Neuronal stem cell (in vitro differentiated cells): ENCODE measurements around the gene CSF1R.
"Not testable (repeated sequence)": the region's sequence is repeated elsewhere in the genome, so short reads cannot be mapped to it uniquely, and the experiment has no call there.

ENCODE experiments used
- DNase-seq: peaks from one replicate; pipeline ENCODE4 v3.0.0-alpha.2; 2013; ENCODE audit warnings: low spot score
- H2AFZ ChIP-seq: one replicate; pipeline ENCODE4 v1.6.1; 2013; ENCODE audit warnings: mild to moderate bottlenecking, low read length, inconsistent platforms
- H2AK5ac ChIP-seq: 2 replicates; pipeline ENCODE4 v1.6.1; 2013; ENCODE audit warnings: low read depth, mild to moderate bottlenecking, inconsistent platforms, low read length, moderate library complexity, mixed read lengths
- H2BK120ac ChIP-seq: 2 replicates; pipeline ENCODE4 v1.6.1; 2013; ENCODE audit warnings: low read depth, mild to moderate bottlenecking, inconsistent platforms, low read length, moderate library complexity, mixed read lengths
- H2BK12ac ChIP-seq: one replicate; pipeline ENCODE4 v1.6.1; 2013; ENCODE audit warnings: low read length, inconsistent platforms
- H2BK15ac ChIP-seq: 2 replicates; pipeline ENCODE4 v1.6.1; 2013; ENCODE audit warnings: mild to moderate bottlenecking, low read length, inconsistent platforms, mixed read lengths
- H2BK5ac ChIP-seq: one replicate; pipeline ENCODE4 v1.6.1; 2013; ENCODE audit warnings: inconsistent platforms, mild to moderate bottlenecking, low read length, moderate library complexity
- H3K14ac ChIP-seq: one replicate; pipeline ENCODE4 v1.6.1; 2013; ENCODE audit warnings: low read length, inconsistent platforms
- H3K18ac ChIP-seq: 2 replicates; pipeline ENCODE4 v1.6.1; 2013; ENCODE audit warnings: low read length, inconsistent platforms
- H3K23ac ChIP-seq: 2 replicates; pipeline ENCODE4 v1.6.1; 2013; ENCODE audit warnings: low read depth, mild to moderate bottlenecking, mixed read lengths, low read length, inconsistent platforms; ENCODE audit not compliant: poor library complexity
- H3K27ac ChIP-seq: replicated peaks from 3 replicates; pipeline ENCODE4 v1.5.1; 2013; ENCODE audit warnings: low read length, inconsistent platforms
- H3K27me3 ChIP-seq, 3 experiments: 2 replicates each; pipeline ENCODE4 v1.6.1; 2013; ENCODE audit warnings: low read length in 3 of 3, mild to moderate bottlenecking in 2 of 3, inconsistent platforms in 1 of 3, low read depth in 1 of 3, mixed read lengths in 1 of 3, moderate library complexity in 1 of 3; ENCODE audit not compliant: control insufficient read depth in 3 of 3, insufficient read depth in 3 of 3
- H3K36me3 ChIP-seq, 2 donors: replicated peaks in 1 of 2; 2 replicates each; pipeline ENCODE4 v1.6.1; 2013; ENCODE audit warnings: low read length in 2 of 2; ENCODE audit not compliant: control insufficient read depth in 2 of 2, insufficient read depth in 2 of 2
- H3K4ac ChIP-seq: 2 replicates; pipeline ENCODE4 v1.6.1; 2013; ENCODE audit warnings: inconsistent platforms, mild to moderate bottlenecking, low read length, moderate library complexity
- H3K4me1 ChIP-seq, 2 donors: 1 replicate in 1 of 2; 2 replicates in 1 of 2; pipeline ENCODE4 v1.6.1; 2013; ENCODE audit warnings: low read length in 2 of 2, low read depth in 1 of 2; ENCODE audit not compliant: control insufficient read depth in 2 of 2, insufficient read depth in 1 of 2
- H3K4me2 ChIP-seq: one replicate; pipeline ENCODE4 v1.6.1; 2013; ENCODE audit warnings: mild to moderate bottlenecking, low read length, inconsistent platforms; ENCODE audit not compliant: insufficient read depth, poor library complexity, severe bottlenecking
- H3K4me3 ChIP-seq, 2 donors: 2 replicates each; pipeline ENCODE4 v1.5.1; 2013; ENCODE audit warnings: low read length in 2 of 2, mild to moderate bottlenecking in 2 of 2, inconsistent platforms in 1 of 2, moderate library complexity in 1 of 2
- H3K79me1 ChIP-seq: one replicate; pipeline ENCODE4 v1.6.1; 2013; ENCODE audit warnings: low read depth, mild to moderate bottlenecking, inconsistent platforms, low read length, moderate library complexity
- H3K9ac ChIP-seq: one replicate; pipeline ENCODE4 v1.6.1; 2013; ENCODE audit warnings: mild to moderate bottlenecking, low read depth, low read length, inconsistent platforms; ENCODE audit not compliant: poor library complexity
- H3K9me3 ChIP-seq, 2 donors: replicated peaks in 1 of 2; 2 replicates each; pipeline versions ENCODE3 to v1.6.1; 2013; ENCODE audit warnings: low read length in 2 of 2, mild to moderate bottlenecking in 2 of 2, inconsistent platforms in 1 of 2, low read depth in 1 of 2, mixed read lengths in 1 of 2, moderate library complexity in 1 of 2; ENCODE audit not compliant: control insufficient read depth in 2 of 2, insufficient read depth in 1 of 2
- H4K8ac ChIP-seq: one replicate; pipeline ENCODE4 v1.6.1; 2013; ENCODE audit warnings: low read depth, mild to moderate bottlenecking, inconsistent platforms, low read length, moderate library complexity
- H4K91ac ChIP-seq: one replicate; pipeline ENCODE4 v1.6.1; 2013; ENCODE audit warnings: low read length, low read depth, mild to moderate bottlenecking, inconsistent platforms; ENCODE audit not compliant: poor library complexity
- WGBS, 2 donors: extraction: QIAGEN DNeasy Blood & Tissue Kit; methylation state at CpG; one replicate each; pipeline ENCODE4 v1.1.7; 2013; ENCODE audit warnings: missing lambda C conversion rate in 2 of 2, mixed read lengths in 1 of 2; ENCODE audit not compliant: insufficient read length in 2 of 2, insufficient replicate concordance in 1 of 2; ENCODE audit errors: extremely low coverage in 2 of 2; 5-methylcytosine and 5-hydroxymethylcytosine counted together

Gene CSF1R

GRCh38 chr5:150097152-150097551, 10.8 kb upstream of the CSF1R start:
- no peak overlapping the region for H3K4me3 ChIP-seq
- DNase-seq = no peak
- no peak overlapping the region for H3K27ac ChIP-seq
- no peak overlapping the region for H3K9ac ChIP-seq
- no peak overlapping the region for H2AFZ ChIP-seq
- H3K4me1 ChIP-seq = no peaks in the 10 kb centered on the region
- H3K36me3 ChIP-seq = no peaks in the 10 kb centered on the region
- H3K4me2 ChIP-seq = no peak overlapping the region
- no peak overlapping the region for H3K18ac ChIP-seq
- no peak overlapping the region for H2BK5ac ChIP-seq
- H3K4ac ChIP-seq = no peak overlapping the region
- no peak overlapping the region for H2AK5ac ChIP-seq
- peaks cover 0 to 2% of the 10 kb centered on the region in 2 donors for H3K9me3 ChIP-seq
- peaks cover 0 to 7% (median 1%) of the 10 kb centered on the region in 3 experiments for H3K27me3 ChIP-seq
- no peak overlapping the region for H2BK12ac ChIP-seq
- H3K79me1 ChIP-seq = no peaks in the 10 kb centered on the region
- H3K14ac ChIP-seq = no peak overlapping the region
- no peak overlapping the region for H2BK120ac ChIP-seq
- H3K23ac ChIP-seq = no peak overlapping the region
- H4K8ac ChIP-seq = no peak overlapping the region
- H2BK15ac ChIP-seq = no peak overlapping the region
- H4K91ac ChIP-seq = no peak overlapping the region

GRCh38 chr5:150092159-150092787, 5.9 kb upstream of the CSF1R start:
- Histone ChIP-seq H4K91ac (no peak overlapping the region), H3K9me3 (no peaks in the 10 kb centered on the region), H3K23ac (no peak overlapping the region), H3K36me3 (no peaks in the 10 kb centered on the region), H3K9ac (no peak overlapping the region), H2AFZ (no peak overlapping the region), H2BK15ac (no peak overlapping the region), H3K14ac (no peak overlapping the region), H2AK5ac (no peak overlapping the region), H3K27me3 (peaks cover 0 to 20% (median 0%) of the 10 kb centered on the region in 3 experiments), H2BK12ac (no peak overlapping the region), H3K4ac (no peak overlapping the region), H3K4me2 (no peak overlapping the region), H3K4me1 (no peaks in the 10 kb centered on the region), H3K79me1 (no peaks in the 10 kb centered on the region), H3K27ac (no peak overlapping the region), H3K18ac (no peak overlapping the region), H2BK120ac (no peak overlapping the region), H4K8ac (no peak overlapping the region), H2BK5ac (no peak overlapping the region), H3K4me3 (no peak overlapping the region)
- DNase-seq = no peak
- WGBS, 2 donors = no CpG with 5 or more reads among the region's 3 CpGs

GRCh38 chr5:150085191-150085912, 1.0 kb downstream of the CSF1R start:
- H4K91ac ChIP-seq = no peak overlapping the region
- no peak overlapping the region for H2BK15ac ChIP-seq
- no peaks in the 10 kb centered on the region for H3K36me3 ChIP-seq
- H2AK5ac ChIP-seq = no peak overlapping the region
- no peak overlapping the region for H2AFZ ChIP-seq
- H3K4ac ChIP-seq = no peak overlapping the region
- no peak overlapping the region for H3K23ac ChIP-seq
- no peak overlapping the region for H4K8ac ChIP-seq
- peaks cover 11 to 15% of the 10 kb centered on the region in 2 donors for H3K4me1 ChIP-seq
- H3K14ac ChIP-seq = no peak overlapping the region
- DNase-seq = no peak
- H2BK120ac ChIP-seq = no peak overlapping the region
- H3K27ac ChIP-seq = no peak overlapping the region
- H3K9me3 ChIP-seq = no peaks in the 10 kb centered on the region
- H3K79me1 ChIP-seq = no peaks in the 10 kb centered on the region
- no peak overlapping the region for H2BK5ac ChIP-seq
- H3K9ac ChIP-seq = no peak overlapping the region
- no peak overlapping the region for H3K18ac ChIP-seq
- H2BK12ac ChIP-seq = no peak overlapping the region
- WGBS, 2 donors = no CpG with 5 or more reads among the region's 7 CpGs
- no peak overlapping the region for H3K4me3 ChIP-seq
- H3K27me3 ChIP-seq = peaks cover 0 to 36% (median 2%) of the 10 kb centered on the region in 3 experiments
- no peak overlapping the region for H3K4me2 ChIP-seq

GRCh38 chr5:150084754-150085153, 1.6 kb downstream of the CSF1R start:
- H2AK5ac ChIP-seq, H2BK120ac ChIP-seq, H2BK12ac ChIP-seq, H3K9me3 ChIP-seq, H3K4me2 ChIP-seq, H3K23ac ChIP-seq, H3K4ac ChIP-seq, H2BK15ac ChIP-seq, H4K8ac ChIP-seq, H3K9ac ChIP-seq, H3K27ac ChIP-seq, H3K14ac ChIP-seq, DNase-seq, H3K18ac ChIP-seq, H3K79me1 ChIP-seq, H3K4me3 ChIP-seq, H2BK5ac ChIP-seq, H3K36me3 ChIP-seq, H2AFZ ChIP-seq, H4K91ac ChIP-seq: not testable (repeated sequence)
- WGBS, 2 donors = no CpG with 5 or more reads among the region's 6 CpGs
- H3K4me1 ChIP-seq = peaks cover 11 to 16% of the 10 kb centered on the region in 2 donors
- peaks cover 0 to 38% (median 2%) of the 10 kb centered on the region in 3 experiments for H3K27me3 ChIP-seq
